Measurements from ENCODE around the gene GNAZ.
"Not testable (repeated sequence)": the region's sequence is repeated elsewhere in the genome, so short reads cannot be mapped to it uniquely, and the experiment has no call there.

GNAZ gene

DNA sequence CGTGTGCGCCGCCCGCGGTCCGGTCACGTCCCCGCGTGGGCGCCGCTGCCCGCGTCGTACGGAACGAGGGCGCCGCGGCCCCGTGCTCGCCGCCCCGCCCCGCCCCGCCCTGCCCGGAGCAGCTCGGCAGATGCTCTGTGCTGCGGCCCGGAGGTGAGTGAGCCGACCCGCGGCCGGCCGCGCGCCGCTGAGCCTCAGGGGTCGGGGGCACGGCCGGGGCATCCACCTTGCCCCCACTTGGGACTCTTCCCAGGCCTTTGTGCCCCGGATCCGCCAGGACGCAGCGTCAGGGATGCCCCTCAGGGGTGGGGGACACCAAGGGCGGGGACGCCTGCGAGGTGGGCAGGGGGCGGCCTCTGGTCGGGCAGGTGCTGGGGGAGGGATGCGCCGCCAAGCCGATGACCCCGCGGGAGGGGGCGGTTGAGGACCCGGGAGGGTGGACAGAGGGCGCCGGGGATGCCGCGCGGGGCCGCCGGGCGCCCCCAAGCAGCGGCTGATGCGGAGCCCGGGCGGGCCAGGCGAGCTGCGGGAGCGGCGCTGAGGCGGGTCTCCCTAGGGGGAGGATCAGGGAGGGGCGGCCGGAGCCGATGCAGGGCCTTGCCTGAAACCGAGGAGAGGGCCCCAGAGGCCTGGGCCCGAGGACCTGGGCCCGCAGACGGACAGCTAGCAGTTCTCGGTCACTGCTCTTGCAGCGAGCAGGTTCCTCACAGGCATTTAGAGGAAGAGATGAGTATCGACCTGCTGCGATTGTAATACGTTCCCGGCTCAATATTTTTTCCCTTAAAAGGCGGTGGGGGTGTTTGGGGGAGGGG is at the start of gene GNAZ:
GNAZ (plus strand) TSS at position 102 of the 812 bp plus-strand sequence. CDS start 25,177 bp downstream, outside the sequence.
- DNase-seq, result peak; percentile 56

DNA sequence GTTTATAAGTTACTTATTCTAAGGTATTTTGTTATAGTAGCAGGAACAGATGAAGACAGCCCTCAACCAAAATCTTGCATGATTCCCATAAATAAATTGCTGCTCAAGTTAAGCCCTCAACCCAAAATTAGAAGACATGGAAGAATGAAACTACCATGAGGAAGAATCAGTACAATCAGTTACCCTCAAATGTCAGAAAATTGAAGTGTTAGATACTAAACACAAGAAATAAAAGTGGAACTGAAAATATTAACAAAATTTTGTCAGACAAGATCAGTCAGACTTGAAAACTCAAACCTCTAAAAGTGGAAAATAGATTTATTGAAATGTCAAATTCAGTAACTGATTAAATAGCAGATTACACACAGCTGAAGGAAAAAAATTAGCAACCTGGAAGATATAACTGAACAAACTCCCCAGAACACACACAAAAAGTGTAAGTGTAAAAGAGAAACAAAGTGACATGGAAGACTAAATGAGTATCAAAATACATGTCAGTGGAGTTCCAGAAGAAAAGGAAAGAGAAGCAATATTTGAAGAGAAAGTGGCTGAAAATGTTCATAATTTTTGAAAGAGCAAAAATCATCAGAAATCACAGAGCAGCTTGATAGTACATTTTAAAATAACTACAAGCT is 49.5 kb upstream of the GNAZ start:
- no peak for DNase-seq

DNA sequence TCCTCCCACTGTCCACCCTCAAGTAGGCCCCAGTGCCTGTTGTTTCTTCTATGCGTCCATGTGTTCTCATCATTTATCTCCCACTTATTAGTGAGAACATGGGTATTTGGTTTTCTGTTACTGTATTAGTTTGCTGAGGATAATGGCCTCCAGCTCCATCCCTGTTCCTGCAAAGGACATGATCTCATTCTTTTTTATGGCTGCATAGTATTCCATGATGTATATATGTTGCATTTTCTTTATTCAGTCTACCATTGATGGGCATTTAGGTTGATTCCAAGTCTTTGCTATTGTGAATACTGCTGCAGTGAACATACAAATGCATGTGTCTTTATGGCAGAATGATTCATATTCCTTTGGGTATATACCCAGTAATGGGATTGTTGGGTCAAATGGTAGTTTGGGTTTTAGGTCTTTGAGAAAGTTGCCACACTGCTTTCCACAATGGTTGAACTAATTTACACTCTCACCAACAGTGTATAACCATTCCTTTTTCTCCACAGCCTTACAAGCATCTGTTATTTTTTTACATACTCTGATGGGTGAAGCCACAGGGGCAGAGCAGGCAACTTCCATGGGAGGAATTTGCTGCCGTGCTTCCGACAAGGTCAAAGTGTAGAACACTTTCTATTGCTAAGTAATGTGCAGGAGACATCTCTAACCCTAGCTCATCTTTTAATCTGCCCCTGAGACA is 48.5 kb upstream of the GNAZ start:
- DNase-seq, result not testable (repeated sequence)

DNA sequence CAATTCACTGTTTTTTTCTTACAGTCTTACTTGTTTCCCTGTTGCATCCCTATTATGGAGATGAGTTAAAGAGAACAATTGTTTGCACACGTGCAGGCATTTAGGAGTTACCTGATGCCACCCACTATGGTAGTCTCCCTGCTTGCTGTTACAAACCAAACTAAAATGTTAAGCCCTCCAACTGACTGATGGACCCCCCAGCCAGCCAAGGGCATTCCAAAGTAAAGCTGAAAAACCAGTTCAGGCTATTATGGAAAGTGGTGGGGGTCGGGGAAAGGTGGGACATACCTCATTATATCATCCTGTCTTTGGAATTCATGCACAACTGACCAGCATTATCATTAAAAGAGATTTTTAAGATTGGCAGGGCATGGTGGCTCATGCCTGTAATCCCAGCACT is 47.0 kb upstream of the GNAZ start:
- DNase-seq, result no peak

DNA sequence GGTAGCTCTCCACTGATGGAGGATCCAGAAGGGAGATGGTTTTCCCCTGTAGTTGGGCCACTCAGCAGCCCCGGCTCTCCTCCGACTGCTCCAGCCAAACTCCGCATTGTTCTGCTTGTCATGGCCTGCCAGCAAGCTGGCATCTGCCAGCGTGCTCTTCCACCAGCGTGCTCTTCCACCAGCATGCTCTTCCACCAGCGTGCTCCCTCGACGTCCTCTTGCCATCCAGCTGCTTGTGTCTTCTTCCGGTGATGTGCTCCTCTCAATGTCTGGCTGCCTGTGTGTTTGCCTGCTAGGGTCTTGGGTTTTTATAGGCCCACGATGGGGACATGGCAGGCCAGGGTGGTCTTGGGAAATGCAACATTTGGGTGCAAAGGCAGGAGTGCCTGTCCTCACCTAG is 43.5 kb upstream of the GNAZ start:
- DNase-seq, result no peak

DNA sequence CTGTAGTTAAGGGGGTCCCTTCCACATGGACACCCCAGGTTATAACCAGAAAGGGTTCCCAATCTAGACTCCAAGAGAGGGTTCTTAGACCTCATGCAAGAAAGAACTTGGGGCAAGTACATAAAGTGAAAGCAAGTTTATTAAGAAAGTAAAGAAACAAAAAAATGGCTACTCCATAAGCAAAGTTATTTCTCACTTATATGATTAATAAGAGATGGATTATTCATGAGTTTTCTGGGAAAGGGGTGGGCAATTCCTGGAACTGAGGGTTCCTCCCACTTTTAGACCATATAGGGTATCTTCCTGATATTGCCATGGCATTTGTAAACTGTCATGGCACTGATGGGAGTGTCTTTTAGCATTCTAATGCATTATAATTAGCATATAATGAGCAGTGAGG is 42.5 kb upstream of the GNAZ start:
- not testable (repeated sequence) for DNase-seq

DNA sequence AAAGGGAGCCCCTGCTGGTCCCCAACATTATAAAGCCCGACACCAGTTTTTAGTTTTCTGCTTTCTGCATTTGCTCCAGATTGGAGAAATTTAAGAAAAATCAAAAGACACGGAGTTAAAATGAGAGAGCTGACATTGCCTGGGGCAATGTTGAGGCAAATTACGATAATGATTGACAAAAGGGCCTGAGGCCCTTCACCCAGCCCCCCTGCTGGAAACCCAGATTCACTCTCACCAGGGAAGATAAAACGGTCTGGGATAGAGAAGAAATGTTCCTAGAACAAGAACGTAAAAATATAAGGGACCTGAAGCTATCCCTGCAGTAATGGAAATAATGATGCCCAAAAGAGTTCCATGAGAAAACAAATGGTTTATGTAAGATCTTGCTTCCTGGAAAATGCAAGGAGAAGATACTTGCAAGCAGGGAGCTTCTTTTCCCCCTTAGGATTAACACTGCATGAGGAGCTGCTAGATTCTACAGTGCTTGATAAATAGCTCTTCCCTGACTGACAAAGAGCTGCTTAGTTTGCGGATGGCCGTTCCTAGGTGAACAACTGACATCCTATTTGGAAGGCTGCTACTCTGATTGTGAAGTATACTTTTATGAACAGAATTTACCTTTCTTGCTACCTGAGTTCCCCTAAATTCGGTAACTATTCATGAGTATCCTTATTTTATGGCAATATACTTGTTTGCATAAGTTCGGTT is 40.6 kb upstream of the GNAZ start:
- DNase-seq, result no peak

DNA sequence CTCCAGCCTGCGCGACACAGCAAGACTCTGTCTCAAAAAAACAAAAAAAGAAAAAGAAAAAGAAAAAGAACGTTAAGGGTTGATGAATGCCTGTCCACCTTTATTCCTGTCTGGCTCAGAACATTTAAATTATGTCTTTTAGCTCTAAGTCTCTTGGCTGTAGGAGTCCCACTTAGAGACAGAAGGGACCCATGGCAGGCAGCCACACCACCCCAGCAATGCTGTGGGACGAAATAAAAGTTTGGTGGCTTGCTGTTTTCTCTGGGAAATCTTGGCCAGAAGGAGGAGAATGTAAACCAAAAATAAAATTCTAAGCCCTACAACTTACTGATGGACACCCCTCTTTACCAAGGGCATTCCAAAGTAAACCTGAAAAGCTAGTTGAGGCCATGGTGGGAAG is 38.9 kb upstream of the GNAZ start:
- DNase-seq, result no peak

DNA sequence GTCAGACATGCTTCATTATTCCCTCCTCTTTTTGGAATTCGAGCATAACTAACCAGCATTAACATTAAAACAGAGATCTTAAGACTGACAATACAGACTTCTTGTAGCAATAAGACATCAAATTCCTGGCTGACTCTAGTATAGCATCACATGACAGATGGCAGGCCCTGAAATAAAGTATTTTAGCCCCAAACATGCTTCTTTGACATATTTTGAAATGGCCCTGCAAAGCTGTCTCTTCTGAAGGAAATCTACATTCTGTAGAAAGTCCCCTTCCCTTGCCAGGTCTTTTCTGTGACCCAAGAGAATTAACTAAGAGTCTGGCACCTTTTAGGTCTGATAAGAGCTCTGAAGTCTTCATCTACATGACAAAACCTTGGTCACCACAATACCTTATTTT is 38.5 kb upstream of the GNAZ start:
- no peak for DNase-seq

DNA sequence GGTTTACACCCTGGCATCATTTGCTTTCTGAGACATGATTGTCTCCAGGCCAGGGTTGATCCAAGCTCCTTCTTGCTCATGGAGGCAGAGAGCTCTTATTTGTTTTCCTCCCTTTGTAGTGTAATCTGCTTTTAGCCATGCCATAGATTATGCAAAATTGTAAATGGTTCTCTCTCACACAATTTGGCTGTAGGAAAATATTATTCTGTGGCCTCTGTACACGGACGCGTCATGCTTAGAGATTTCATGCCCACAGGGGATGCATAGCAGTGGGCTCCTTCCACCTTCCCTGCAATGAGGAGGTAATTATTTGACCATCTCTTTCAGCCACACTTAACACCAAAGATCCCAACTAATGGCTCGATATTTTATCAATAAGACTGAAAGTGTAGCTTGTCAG is 37.7 kb upstream of the GNAZ start:
- no peak for DNase-seq

DNA sequence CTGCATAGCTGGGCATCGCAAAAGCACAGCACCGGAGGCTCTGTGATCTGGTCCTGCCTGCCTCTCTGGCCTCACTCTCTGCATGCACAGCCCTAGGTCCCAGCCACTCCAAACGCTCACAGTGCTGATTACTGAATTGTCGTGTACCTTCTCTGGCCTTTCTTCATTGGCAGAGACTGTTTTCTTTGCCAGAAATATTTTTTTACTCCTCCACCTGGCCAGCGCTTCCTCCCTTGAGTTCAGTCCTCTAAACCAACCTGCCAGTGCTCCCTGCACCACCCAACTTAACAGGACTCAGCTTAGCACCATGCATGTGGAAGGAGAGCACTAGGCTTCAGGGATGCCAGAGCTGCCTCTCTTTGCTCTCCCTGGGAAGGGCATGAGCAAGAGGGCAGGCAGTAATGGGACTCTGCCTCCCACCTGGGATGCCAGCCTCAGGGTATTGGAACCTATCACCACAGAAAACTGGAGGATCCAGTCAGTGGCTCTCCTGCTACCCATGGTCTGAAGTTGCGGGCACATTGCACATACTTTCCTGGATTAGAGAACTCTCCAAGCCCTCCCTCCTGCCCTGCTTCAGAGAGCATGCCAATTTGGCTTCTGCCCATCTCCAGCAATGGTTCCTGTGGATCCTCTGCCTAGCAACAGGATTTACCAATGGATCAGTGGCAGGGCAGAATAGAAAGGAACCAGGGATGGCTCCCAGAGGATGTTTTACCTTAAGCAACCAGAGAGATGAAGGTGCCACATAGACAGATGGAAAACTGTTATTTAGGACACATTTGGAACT is 37.0 kb upstream of the GNAZ start:
- no peak for DNase-seq

DNA sequence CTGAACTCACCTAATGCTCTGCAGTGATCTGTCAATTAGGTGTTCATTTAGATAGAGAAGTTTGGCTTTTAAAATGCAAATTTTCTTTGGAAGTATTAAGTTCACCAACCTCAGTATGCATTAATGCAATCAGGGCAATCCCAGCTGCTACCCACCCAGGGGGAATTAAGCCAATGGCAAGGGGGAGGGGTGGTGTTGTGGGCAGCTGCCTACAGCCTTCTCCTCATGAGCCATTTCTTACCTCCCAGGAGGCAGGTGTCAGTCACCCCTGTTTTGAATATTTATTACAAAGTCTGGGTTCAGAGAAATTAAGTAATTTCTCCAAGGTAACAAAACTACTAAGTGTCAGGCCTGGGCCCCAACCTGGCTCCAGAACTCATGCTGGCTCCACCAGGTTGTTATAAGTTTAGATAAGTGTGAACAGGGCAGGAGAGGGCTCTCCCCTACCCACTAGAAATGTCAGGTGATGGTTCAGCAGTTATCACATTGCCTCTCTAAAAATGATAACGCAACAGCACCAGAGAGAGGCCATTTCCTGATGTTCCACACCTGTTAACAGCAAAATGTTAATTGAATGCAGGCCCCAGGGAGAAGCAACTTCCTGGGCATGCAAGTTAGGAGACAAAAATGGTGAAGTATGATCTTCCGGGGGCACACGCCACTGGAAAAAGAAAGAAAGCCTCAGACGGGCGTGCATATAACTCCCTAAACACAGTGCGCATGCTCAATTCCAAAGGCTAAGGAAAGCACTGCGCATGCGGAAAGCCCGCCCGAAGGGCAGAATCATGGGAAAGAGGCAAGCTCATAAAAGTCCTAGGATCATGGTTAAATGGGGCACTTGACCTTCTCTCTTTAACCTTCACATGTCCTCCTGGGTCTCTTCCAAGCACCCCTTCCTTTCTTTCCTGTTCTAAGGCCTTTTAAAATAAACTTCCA is 35.4 kb upstream of the GNAZ start:
- no peak for DNase-seq

DNA sequence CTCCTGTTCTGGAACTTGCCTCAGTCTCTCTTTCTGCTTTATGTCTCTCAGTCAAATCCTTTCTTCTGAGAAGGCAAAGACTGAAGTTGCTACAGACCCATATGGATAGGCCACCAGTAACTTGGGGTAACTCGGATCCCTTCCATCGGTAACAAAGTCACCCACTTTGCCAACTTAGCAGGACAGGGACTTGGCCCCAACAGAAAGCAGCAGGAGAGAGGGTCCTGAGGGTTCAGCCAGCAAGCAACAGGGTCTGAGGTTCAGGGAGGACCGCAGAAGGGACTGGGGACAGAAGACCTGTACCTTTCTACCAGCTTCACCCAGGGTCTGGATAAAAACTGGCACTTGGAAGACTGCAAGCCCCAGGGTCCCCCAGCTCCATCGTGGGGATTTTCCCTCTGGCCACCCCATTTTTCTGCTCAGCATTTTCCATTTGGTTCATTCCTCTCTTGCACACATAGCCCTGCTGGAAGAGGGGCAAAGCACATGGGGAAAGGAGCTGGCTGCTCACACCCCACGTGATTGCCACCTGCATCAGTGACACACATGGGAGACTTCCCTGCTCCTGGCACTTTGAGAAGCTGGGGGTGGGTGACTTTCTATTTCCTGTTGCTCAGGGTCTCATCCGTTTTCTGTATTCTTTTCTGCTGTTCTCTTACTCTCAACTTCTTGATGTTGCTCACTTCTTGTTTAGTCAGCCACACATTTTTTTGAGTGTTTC is 34.6 kb upstream of the GNAZ start:
- DNase-seq, result no peak

DNA sequence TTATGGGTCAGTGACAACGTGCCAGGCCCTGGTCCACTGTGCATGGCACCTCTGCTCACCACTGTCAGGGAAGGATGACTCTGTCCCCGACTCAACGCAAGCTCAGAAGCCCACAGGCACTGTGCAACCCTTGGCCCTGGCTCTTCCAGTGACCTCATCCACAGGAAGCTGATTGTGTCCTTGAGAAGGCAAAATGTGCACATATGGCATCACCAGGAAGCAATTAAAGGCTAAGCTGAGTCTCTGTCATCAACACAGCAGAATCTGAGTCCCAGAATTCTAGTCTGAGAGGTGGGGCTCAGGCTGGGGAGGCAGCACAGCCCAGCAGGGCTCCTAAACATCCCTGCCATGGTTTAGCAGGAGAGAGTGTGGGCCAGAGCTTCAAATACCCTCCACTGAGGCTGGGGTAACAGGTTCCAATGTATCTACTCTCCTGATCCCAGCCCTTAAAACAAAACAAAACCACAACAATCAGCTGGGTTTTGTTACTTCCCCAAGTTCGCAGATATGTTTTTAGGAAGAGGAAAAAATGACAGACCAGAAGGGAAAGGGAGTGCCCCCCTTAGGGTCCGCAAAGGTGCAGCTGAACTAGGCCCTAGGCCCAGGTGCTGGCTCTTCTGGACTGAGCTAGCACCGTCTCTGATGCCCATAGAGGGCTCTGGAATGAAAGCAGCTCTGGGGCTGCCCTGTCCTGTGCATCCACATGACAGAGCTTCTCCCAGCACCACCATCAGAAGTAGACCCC is 33.5 kb upstream of the GNAZ start:
- peak; percentile 71 for DNase-seq

DNA sequence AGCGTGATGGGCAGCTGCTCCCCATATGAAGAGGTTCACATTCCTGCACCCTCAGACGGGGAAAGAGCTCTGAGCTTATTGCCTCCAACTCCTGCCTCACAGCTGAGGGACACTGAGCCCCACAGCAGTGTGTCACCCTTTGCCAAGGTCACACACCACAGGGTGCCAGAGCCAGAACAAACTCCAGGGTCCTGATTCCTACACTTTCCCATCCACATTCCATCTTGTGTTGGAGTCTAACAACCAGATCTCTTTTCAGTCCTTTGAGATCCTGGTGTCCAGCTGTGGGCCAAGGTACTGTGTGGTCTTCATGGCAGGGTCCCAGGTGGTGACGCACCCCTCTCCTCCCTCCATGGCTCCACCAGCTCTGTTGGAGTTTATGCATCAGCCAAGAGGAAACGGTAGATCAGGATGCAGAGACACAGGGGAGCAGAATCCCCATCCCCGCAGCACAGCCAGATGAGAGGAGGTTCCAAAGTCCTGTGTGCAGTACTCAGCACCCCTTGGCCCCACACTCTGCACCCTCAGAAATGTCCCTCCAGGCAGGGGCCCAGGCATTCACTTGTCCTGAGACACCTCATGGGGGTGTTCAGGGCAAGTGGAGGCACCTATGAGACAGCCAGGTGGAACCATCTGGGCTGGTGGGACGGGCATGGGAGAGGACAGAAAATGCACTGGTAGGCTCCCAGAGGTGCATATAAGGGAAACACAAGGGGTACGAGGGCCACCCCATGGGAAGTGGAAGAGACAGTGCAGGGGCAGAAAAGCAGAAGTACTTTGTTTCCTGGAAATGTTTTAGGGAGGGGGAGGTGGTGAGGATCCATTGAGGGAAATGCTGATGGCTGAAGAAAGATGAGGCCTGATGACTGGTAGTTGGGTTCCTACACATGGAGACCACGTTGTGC is 32.6 kb upstream of the GNAZ start:
- DNase-seq, result no peak

DNA sequence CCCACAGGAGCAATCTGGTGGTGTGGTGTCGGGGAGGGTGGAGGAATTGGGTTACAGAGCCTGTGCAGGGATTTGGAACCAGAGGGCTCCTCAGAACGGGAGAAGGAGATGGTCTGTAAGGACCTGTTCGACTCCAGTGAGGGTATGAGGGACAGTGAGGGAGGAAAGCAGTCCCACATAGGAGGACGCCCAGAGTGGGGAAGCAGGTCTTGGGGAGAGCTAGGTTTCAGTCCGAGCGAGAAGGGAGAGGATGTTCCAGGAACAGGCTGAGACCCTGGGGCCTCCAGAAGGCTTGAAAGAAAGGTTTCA is 32.0 kb upstream of the GNAZ start:
- DNase-seq, result no peak

DNA sequence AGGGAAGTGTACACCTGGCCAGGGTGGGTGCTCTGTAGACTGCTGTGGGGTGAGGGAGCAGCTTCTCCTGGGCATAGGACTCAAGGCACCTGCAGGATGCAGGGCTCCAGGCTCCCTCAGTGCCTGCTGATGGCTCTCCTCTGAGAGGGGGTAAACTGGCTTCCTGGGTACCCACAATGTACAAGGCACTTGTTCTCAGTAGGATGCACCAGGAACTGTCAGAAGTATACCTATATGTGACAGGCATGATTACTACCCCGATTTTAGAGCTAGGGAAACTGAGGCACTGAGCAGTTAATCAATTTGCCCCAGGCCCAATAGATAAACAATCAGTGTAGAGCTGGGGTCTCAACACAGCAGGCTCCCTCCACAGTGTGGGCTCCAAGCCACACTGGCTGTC is 31.4 kb upstream of the GNAZ start:
- DNase-seq, result no peak

DNA sequence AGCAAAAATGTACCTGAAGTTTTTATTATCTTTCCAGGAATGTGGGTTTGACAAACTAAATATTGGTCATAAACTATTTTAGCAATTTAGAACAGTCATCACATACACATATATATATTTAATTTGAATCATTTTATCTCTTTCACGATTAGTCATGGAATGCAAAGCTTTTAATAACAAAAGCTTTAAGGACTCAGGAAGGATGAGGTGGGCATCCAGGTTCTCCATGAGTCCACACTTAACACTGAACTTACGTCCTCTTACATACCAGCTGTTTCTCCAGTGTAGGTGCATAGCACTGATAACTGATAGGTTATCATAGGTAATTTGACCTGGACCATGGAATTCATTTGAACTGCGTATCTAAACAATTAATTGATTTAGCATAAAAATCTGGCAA is 28.1 kb upstream of the GNAZ start:
- no peak for DNase-seq

DNA sequence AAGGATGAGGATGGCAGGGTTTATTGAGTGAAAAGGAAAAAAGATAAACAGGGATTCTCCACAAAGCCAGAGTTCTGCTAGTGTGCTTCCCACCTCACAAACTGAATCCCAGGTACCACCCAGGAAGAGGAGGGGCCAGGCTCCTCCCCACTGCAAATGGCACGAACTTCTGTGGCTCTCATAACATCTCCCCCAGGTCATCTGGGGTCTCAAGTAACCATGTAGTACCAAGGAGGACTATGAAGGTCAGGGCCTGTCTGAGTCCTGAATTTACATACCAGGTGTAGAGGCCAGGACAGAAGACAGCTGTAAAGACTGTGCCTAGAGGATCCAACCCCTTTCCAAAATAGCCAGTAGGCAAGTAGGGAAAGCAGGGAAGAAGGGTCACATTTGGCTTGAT is 25.7 kb upstream of the GNAZ start:
- DNase-seq, result no peak
